ENCODE measurements around the gene SRPRB.

- no peak for TF ChIP-seq CTCF (conservative IDR thresholded peaks at IDR 0.05 in 1 of 2, IDR thresholded peaks at IDR 0.05 in 1 of 2; ENCODE audit: extremely low read depth in 1 of 2, insufficient read depth in 1 of 2, low read depth in 1 of 2, low read length in 2 of 2)
- TF ChIP-seq EZH2 (IDR thresholded peaks at IDR 0.05; ENCODE audit: borderline replicate concordance, low read length), result no peak
Observed at GRCh38 chr3:133765256-133765655, 40.4 kb upstream of the SRPRB start.

All from mammary epithelial cell (primary cell).